Dermis blood vessel endothelial cell (primary cell): Measurements from ENCODE around the gene ACACA. TPM values are rescaled to one million over a fixed set of nuclear protein-coding genes. Genes with fewer than 3 reads are reported as not detected.
"Not testable (repeated sequence)": the region's sequence is repeated elsewhere in the genome, so short reads cannot be mapped to it uniquely, and the experiment has no call there.

ENCODE experiments used
- DNase-seq: peaks from one replicate; pipeline ENCODE4 v3.0.0; 2010
- total RNA-seq: library from RNA; depleted of rRNA; stranded (reverse); fragments of >200 nt; gene quantifications from 2 replicates; pipeline ENCODE4 v1.2.3, GENCODE V29; 2014

ACACA gene
- total RNA-seq, 1 donor from 2014 or later, result 36.6 TPM

- DNase-seq, result no peak
These were observed 237.8 kb downstream of the ACACA start for GRCh38 chr17:37168731-37169353.

- DNase-seq, result no peak
These were observed 238.9 kb downstream of the ACACA start for GRCh38 chr17:37167756-37168155.

GRCh38 chr17:37164057-37164456, 242.6 kb downstream of the ACACA start:
- no peak for DNase-seq

GRCh38 chr17:37162800-37163199, 243.8 kb downstream of the ACACA start:
- DNase-seq, result no peak

GRCh38 chr17:37160944-37161343, 245.7 kb downstream of the ACACA start:
- DNase-seq, result peak; percentile 42

GRCh38 chr17:37158290-37158689, 248.3 kb downstream of the ACACA start:
- no peak for DNase-seq

GRCh38 chr17:37148156-37148555, 258.5 kb downstream of the ACACA start:
- peak; percentile 15 for DNase-seq

GRCh38 chr17:37147301-37147812, 259.3 kb downstream of the ACACA start:
- peak; percentile 70 for DNase-seq

GRCh38 chr17:37146086-37147064, 260.3 kb downstream of the ACACA start:
- no peak for DNase-seq

- no peak for DNase-seq
These were observed 262.4 kb downstream of the ACACA start for GRCh38 chr17:37144075-37144701.

GRCh38 chr17:37143558-37143957, 263.1 kb downstream of the ACACA start:
- not testable (repeated sequence) for DNase-seq

- DNase-seq, result no peak
These were observed 264.2 kb downstream of the ACACA start for GRCh38 chr17:37142294-37142896.

- DNase-seq, result no peak
These were observed 268.0 kb downstream of the ACACA start for GRCh38 chr17:37138571-37139120.

- no peak for DNase-seq
These were observed 268.6 kb downstream of the ACACA start for GRCh38 chr17:37137906-37138514.

GRCh38 chr17:37137070-37137610, 269.5 kb downstream of the ACACA start:
- DNase-seq, result no peak

- no peak for DNase-seq
These were observed 271.1 kb downstream of the ACACA start for GRCh38 chr17:37135576-37135975.

- no peak for DNase-seq
These were observed 272.6 kb downstream of the ACACA start for GRCh38 chr17:37134050-37134449.

- DNase-seq, result no peak
These were observed 273.5 kb downstream of the ACACA start for GRCh38 chr17:37133136-37133535.

GRCh38 chr17:37131669-37132611, 274.7 kb downstream of the ACACA start:
- DNase-seq, result no peak

- peak; percentile 7 for DNase-seq
These were observed 275.6 kb downstream of the ACACA start for GRCh38 chr17:37130984-37131446.
